ENCODE measurements around the gene HOXC5. TPM values are rescaled to one million over a fixed set of nuclear protein-coding genes. Genes with fewer than 3 reads are reported as not detected.

Gene HOXC5
- total RNA-seq, 2 donors from 2014 or later, result not detected

DNA sequence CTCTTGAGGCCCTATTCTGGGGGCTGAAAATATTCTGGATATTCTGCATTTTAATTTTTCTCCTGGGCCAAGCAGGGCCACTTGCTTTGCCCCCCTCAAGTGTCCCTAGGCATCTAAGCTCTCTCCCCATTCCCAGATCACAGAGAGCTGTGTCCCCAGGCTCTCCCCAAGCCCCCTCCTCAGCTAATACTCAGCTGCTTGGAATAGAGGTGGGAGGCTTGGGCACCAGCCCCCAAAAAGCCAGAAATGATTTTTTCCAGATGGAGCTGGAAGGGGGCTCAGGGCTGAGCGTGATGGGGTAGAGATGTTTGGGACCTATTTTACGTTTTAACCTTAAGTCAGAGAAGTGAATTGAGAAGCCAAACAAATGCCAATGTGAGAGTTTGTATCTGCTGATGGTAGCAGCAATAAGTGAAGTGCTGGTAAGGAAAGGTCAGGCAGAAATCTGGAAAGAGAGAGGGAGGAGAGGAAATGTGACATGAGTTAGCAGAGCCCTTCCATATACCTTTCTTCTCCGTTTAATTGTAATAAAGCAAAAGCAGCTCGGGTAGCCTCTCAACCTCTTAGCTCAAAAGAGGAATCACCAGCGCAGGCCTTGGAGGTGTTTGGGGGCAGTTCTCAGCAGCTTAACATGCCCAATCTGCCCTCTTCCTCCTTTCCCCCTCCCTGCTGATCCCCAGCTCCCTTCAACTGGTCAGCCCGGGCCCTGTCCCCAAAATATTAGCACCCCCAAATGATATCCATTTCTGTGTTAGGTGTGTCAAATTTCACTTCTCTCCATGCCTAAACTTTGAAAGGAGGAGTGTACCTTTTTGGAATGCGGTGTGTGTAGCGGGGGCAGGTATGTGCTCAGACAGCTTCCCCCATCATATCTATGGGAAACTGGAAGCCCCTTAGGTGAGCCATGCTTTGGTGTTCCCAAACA lies 9.6 kb upstream of the HOXC5 start:
- Mint-ChIP-seq H3K4me3 (no peak overlapping the region), H3K36me3 (ENCODE audit: low read depth) (no peaks in the 10 kb centered on the region), H3K27ac (no peak overlapping the region), H3K4me1 (peaks cover 9% of the 10 kb centered on the region), H3K27me3 (ENCODE audit: insufficient read depth) (peaks cover 100% of the 10 kb centered on the region), H3K9me3 (no peaks in the 10 kb centered on the region)
- no peak for DNase-seq
- TF ChIP-seq, protein P1, sequence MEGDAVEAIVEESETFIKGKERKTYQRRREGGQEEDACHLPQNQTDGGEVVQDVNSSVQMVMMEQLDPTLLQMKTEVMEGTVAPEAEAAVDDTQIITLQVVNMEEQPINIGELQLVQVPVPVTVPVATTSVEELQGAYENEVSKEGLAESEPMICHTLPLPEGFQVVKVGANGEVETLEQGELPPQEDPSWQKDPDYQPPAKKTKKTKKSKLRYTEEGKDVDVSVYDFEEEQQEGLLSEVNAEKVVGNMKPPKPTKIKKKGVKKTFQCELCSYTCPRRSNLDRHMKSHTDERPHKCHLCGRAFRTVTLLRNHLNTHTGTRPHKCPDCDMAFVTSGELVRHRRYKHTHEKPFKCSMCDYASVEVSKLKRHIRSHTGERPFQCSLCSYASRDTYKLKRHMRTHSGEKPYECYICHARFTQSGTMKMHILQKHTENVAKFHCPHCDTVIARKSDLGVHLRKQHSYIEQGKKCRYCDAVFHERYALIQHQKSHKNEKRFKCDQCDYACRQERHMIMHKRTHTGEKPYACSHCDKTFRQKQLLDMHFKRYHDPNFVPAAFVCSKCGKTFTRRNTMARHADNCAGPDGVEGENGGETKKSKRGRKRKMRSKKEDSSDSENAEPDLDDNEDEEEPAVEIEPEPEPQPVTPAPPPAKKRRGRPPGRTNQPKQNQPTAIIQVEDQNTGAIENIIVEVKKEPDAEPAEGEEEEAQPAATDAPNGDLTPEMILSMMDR (conservative IDR thresholded peaks at IDR 0.05), result no peak
- H3K9ac ChIP-seq (ENCODE audit: extremely low read depth, low read length, poor library complexity, severe bottlenecking), result no peak overlapping the region
- peaks cover 100% of the 10 kb centered on the region for H3K27me3 ChIP-seq (ENCODE audit: control insufficient read depth, insufficient read depth, low read length, poor library complexity, severe bottlenecking)
- no peaks in the 10 kb centered on the region for H3K9me3 ChIP-seq (ENCODE audit: control insufficient read depth, low read length)
- no peaks in the 10 kb centered on the region for H3K4me1 ChIP-seq (ENCODE audit: control insufficient read depth, insufficient read depth, low read length)
- no peaks in the 10 kb centered on the region for H3K36me3 ChIP-seq (ENCODE audit: control insufficient read depth, insufficient read depth, low read length)
- no peak overlapping the region for H3K4me3 ChIP-seq (ENCODE audit: low read length)
- H3K27ac ChIP-seq (ENCODE audit: low read depth, low read length), result no peak overlapping the region
- 10 to 22% methylated on average over 3 to 7 of the region's 8 CpGs for WGBS, 2 experiments (ENCODE audit: insufficient coverage in 1 of 2, insufficient read length in 1 of 2)

DNA sequence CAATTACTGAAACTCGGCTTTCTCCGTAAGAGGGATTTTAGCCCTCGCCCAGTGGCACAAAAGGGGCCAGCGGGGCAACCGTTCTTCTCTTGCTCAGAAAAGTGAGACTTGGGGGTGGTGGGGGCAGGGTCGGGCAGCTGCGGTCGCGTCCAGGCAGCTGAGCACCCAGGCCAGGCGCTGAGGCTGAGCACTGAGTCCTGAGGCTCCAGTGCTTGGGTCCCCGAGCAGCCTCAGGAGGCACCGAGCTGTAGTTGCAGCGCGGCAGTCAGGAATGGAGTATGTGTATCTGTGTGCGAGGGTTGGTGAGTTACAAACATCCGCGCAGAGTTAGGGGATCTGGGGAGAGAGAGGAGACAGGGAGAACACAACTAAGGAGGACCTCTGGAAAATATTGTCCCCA lies 8.7 kb upstream of the HOXC5 start:
- no peaks in the 10 kb centered on the region for H3K9me3 Mint-ChIP-seq
- DNase-seq, result peak; percentile 78
- TF ChIP-seq, protein P1 (conservative IDR thresholded peaks at IDR 0.05), result no peak
- H3K36me3 Mint-ChIP-seq (ENCODE audit: low read depth), result no peaks in the 10 kb centered on the region
- peaks cover 100% of the 10 kb centered on the region for H3K27me3 ChIP-seq (ENCODE audit: control insufficient read depth, insufficient read depth, low read length, poor library complexity, severe bottlenecking)
- H3K9me3 ChIP-seq (ENCODE audit: control insufficient read depth, low read length), result no peaks in the 10 kb centered on the region
- peaks cover 14% of the 10 kb centered on the region for H3K4me1 Mint-ChIP-seq
- H3K27me3 Mint-ChIP-seq (ENCODE audit: insufficient read depth), result peaks cover 100% of the 10 kb centered on the region
- H3K27ac Mint-ChIP-seq, result no peak overlapping the region
- no peaks in the 10 kb centered on the region for H3K4me1 ChIP-seq (ENCODE audit: control insufficient read depth, insufficient read depth, low read length)
- no peak overlapping the region for H3K9ac ChIP-seq (ENCODE audit: extremely low read depth, low read length, poor library complexity, severe bottlenecking)
- H3K4me3 Mint-ChIP-seq, result no peak overlapping the region
- H3K36me3 ChIP-seq (ENCODE audit: control insufficient read depth, insufficient read depth, low read length), result no peaks in the 10 kb centered on the region
- WGBS, 2 experiments (ENCODE audit: insufficient coverage in 1 of 2, insufficient read length in 1 of 2), result 9 to 13% methylated on average over 3 to 17 of the region's 17 CpGs
- H3K27ac ChIP-seq (ENCODE audit: low read depth, low read length), result no peak overlapping the region
- no peak overlapping the region for H3K4me3 ChIP-seq (ENCODE audit: low read length)

DNA sequence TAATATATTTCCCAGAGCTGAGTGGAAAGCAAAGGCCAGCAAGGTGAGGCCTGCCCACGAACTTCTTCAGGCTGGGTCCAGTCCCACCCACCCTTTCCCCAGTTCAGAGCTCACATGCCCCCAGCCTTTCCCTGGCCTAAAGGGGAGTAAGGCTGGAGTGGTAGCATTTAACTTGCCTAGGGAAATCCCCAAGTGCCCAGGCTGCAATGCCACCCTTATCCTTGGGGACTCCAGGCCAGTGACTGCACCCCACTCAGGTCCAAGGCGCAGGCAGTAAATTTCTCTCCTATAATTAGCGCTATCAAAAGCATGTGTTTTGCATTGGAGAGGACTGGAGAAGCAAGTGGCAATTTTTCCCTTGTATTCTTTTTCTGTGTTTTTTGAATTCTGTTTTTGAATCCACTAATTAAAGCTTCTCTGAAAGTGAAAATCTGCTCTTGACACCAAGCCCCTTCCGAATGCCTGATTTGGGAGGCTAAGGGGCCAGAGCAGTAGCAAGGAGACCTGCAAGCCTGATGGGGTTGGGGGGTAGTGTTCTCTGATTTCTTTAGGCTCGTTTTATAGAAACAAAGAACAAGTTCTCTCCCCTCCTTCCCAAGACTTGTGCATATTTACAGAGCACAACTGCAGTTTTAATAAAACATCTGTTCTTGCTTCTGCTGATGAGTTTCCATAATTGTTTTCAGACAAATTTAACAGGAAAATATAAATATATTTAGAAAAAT lies 8.1 kb upstream of the HOXC5 start:
- Mint-ChIP-seq H3K4me1 (peaks cover 18% of the 10 kb centered on the region), H3K4me3 (no peak overlapping the region)
- no peaks in the 10 kb centered on the region for H3K4me1 ChIP-seq (ENCODE audit: control insufficient read depth, insufficient read depth, low read length)

More for the DNA sequence above, 8.1 kb upstream of the HOXC5 start:
- H3K9ac ChIP-seq (ENCODE audit: extremely low read depth, low read length, poor library complexity, severe bottlenecking), result no peak overlapping the region
- WGBS, 2 experiments (ENCODE audit: insufficient coverage in 1 of 2, insufficient read length in 1 of 2), result 23 to 36% methylated on average over 3 to 4 of the region's 5 CpGs
- H3K4me3 ChIP-seq (ENCODE audit: low read length), result no peak overlapping the region
- H3K27me3 ChIP-seq (ENCODE audit: control insufficient read depth, insufficient read depth, low read length, poor library complexity, severe bottlenecking), result peaks cover 100% of the 10 kb centered on the region
- no peaks in the 10 kb centered on the region for H3K9me3 ChIP-seq (ENCODE audit: control insufficient read depth, low read length)
- Mint-ChIP-seq H3K27ac (no peak overlapping the region), H3K9me3 (no peaks in the 10 kb centered on the region), H3K27me3 (ENCODE audit: insufficient read depth) (peaks cover 99% of the 10 kb centered on the region), H3K36me3 (ENCODE audit: low read depth) (no peaks in the 10 kb centered on the region)
- TF ChIP-seq, protein P1 (conservative IDR thresholded peaks at IDR 0.05), result no peak
- no peak overlapping the region for H3K27ac ChIP-seq (ENCODE audit: low read depth, low read length)
- H3K36me3 ChIP-seq (ENCODE audit: control insufficient read depth, insufficient read depth, low read length), result no peaks in the 10 kb centered on the region
- no peak for DNase-seq
